Tibial artery (tissue), 4 donors: ENCODE measurements around the gene CATSPERE.

Experiments
- DNase-seq, 2 donors: peaks; one replicate each; pipeline ENCODE4 v3.0.0-alpha.2; 2019
- H3K27ac ChIP-seq, 2 donors: fragments of 200-600 bp; sonication (generic) in 1 of 2; 1 replicate in 1 of 2; 2 replicates in 1 of 2; pipeline ENCODE4 v1.5.1; 2018 to 2019; ENCODE audit warnings: mild to moderate bottlenecking in 1 of 2
- H3K27me3 ChIP-seq, 2 donors: fragments of 200-600 bp; sonication (generic) in 1 of 2; one replicate each; pipeline versions ENCODE4 v1.5.1 to v1.6.0; 2016 to 2019
- H3K36me3 ChIP-seq, 3 donors: fragments of 200-600 bp; sonication (generic) in 2 of 3; one replicate each; pipeline ENCODE4 v1.5.1; 2016 to 2019; ENCODE audit warnings: mild to moderate bottlenecking in 2 of 3
- H3K4me1 ChIP-seq, 4 donors: fragments of 200-600 bp; sonication (generic) in 2 of 4; 1 replicate in 3 of 4; 2 replicates in 1 of 4; pipeline ENCODE4 v1.5.1; 2016 to 2019
- H3K4me3 ChIP-seq, 2 donors: fragments of 200-600 bp; sonication (generic) in 1 of 2; 1 replicate in 1 of 2; 2 replicates in 1 of 2; pipeline ENCODE4 v1.5.1; 2018 to 2019; ENCODE audit warnings: mild to moderate bottlenecking in 2 of 2
- H3K9me3 ChIP-seq, 3 donors: fragments of 200-600 bp; sonication (generic) in 1 of 3; one replicate each; pipeline ENCODE4 v1.5.1; 2016 to 2019
- CTCF ChIP-seq, 2 experiments: fragments of 200-600 bp in 1 of 2; fragments of 450-650 bp in 1 of 2; IDR thresholded peaks; one replicate each; pipeline ENCODE4 v1.5.1; 2017 to 2019; ENCODE audit warnings: antibody characterized with exemption in 2 of 2, mild to moderate bottlenecking in 1 of 2, moderate library complexity in 1 of 2
- intact Hi-C: fragments of 100-400 bp; cut with DNase I; formaldehyde crosslinking; loops from one replicate; pipeline ENCODE4 v1.15.0; 2023; ENCODE audit warnings: low total_unique reads

The CATSPERE gene

DNA sequence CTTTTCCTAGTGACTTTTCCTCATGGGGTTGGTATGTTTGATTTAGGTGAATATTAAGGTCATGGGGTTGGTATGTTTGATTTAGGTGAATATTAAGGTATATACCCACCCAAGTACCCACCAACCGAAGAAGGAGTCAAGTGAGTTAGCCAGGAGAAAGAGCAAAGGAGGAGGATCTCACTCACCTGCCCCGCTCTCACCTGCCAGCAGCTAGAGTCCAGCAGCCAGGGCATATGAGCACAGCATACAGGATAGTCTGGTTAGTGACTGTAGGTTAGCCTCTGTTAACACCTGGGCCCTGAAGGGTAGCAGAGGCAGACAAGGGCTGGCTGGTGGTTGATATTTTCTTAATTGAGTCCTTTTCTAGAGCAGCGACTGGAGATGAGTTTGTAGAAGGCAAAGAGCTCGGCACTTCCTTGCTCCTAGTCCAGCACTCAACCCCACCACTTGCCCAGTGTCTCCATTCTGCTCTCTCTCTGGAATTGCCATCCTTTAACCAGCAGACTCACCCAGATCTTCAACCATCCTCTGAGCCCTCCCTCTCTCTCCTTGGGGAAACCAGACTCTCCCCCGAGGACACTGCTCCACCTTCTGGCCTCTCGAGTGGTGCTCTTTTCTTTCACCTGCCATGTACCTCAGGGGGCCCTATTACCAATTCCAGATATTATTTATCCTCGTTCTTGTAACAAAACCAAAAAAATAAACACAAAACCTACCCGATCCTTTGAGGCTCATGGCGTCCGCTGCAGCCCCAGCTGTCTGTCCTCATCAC, 175.6 kb downstream of the CATSPERE start:
- no peaks in the 10 kb centered on the region for H3K4me1 ChIP-seq
- H3K27ac ChIP-seq, result no peak overlapping the region

GRCh38 chr1:244639561-244639960, 178.5 kb downstream of the CATSPERE start:
- Histone ChIP-seq H3K36me3 (no peaks in the 10 kb centered on the region), H3K9me3 (no peaks in the 10 kb centered on the region), H3K4me1 (no peaks in the 10 kb centered on the region), H3K27ac (no peak overlapping the region), H3K27me3 (no peaks in the 10 kb centered on the region), H3K4me3 (no peak overlapping the region)
- no peak for TF ChIP-seq CTCF (IDR thresholded peaks at IDR 0.05)
- intact Hi-C loops, result no loop called here
- DNase-seq, result no peak

More for the DNA sequence above, 175.6 kb downstream of the CATSPERE start:
- intact Hi-C loops, result no loop called here
- no peaks in the 10 kb centered on the region for H3K9me3 ChIP-seq
- no peak for TF ChIP-seq CTCF (IDR thresholded peaks at IDR 0.05)
- H3K36me3 ChIP-seq, result no peaks in the 10 kb centered on the region
- H3K27me3 ChIP-seq, result no peaks in the 10 kb centered on the region
- no peak for DNase-seq
- H3K4me3 ChIP-seq, result no peak overlapping the region

DNA sequence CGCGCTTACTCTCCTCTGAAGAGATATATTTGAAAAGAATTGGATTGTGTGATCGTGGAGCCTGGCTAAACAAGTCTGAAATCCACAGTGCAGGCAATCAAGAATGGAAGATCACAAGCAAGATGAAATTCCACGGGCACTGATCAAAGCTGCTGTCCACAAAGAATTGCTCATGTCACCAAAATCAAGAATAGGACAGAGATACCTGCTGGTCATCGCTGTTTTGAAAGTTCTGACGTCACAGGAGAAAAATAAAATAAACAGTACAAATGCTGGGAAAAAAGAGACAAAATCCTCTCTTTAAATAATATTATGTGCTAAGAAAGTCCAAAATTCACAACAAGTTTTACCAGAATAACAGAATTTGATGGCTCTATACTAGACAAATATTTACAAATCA, 179.8 kb downstream of the CATSPERE start:
- Histone ChIP-seq H3K27me3 (no peaks in the 10 kb centered on the region), H3K4me1 (no peaks in the 10 kb centered on the region), H3K36me3 (no peaks in the 10 kb centered on the region), H3K9me3 (no peaks in the 10 kb centered on the region), H3K4me3 (no peak overlapping the region), H3K27ac (no peak overlapping the region)
- DNase-seq, result no peak
- TF ChIP-seq CTCF (IDR thresholded peaks at IDR 0.05), result no peak
- intact Hi-C loops, result no loop called here

GRCh38 chr1:244642526-244642925, 181.5 kb downstream of the CATSPERE start:
- intact Hi-C loops, result no loop called here
- Histone ChIP-seq H3K36me3 (no peaks in the 10 kb centered on the region), H3K27me3 (no peaks in the 10 kb centered on the region)

GRCh38 chr1:244642988-244643387, 181.9 kb downstream of the CATSPERE start:
- no peak for DNase-seq
- Histone ChIP-seq H3K9me3 (no peaks in the 10 kb centered on the region), H3K36me3 (no peaks in the 10 kb centered on the region), H3K27ac (no peak overlapping the region), H3K4me3 (no peak overlapping the region), H3K27me3 (no peaks in the 10 kb centered on the region), H3K4me1 (no peaks in the 10 kb centered on the region)
- no peak for TF ChIP-seq CTCF (IDR thresholded peaks at IDR 0.05)
- intact Hi-C loops, result no loop called here

More at GRCh38 chr1:244642526-244642925, 181.5 kb downstream of the CATSPERE start:
- H3K27ac ChIP-seq, result no peak overlapping the region
- no peaks in the 10 kb centered on the region for H3K9me3 ChIP-seq
- DNase-seq, result no peak
- no peak overlapping the region for H3K4me3 ChIP-seq
- no peak for TF ChIP-seq CTCF (IDR thresholded peaks at IDR 0.05)
- H3K4me1 ChIP-seq, result no peaks in the 10 kb centered on the region
